ENCODE data around the gene KCNQ1. TPM values are rescaled to one million over a fixed set of nuclear protein-coding genes. Genes with fewer than 3 reads are reported as not detected.

Gene KCNQ1
- total and polyA plus RNA-seq, 2 donors (not counting 3 experiments of a cell fraction or from before 2014, with no cell fraction given) = 0.07 to 0.09 TPM

DNA sequence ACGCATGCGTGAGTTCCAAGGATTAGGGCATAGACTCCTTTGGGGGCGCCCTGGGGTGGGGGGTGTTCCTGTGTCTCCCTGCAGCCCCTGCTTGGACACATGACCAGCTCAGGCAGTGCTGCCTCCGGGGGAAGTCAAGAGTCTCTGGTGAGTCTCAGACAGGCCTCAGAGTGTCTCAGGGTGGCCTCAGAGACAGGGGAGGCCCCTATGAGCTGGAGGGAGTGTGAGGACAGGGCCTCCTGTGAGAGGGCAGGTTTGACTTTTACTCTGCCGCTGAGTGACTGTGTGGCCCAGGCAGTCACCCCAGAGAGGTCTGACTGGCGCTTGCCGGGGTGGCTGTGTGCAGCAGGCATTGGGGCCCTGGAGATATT is 296.2 kb downstream of the KCNQ1 start:
- H3K27ac ChIP-seq (ENCODE audit: insufficient read depth, low read depth, low read length) = no peak overlapping the region
- CTCF ChIA-PET = no interaction called here
- no peaks in the 10 kb centered on the region for H3K4me1 ChIP-seq (ENCODE audit: control insufficient read depth, extremely low read depth, insufficient read depth, low read length)
- no peak for FAIRE-seq
- TF ChIP-seq, protein P1, sequence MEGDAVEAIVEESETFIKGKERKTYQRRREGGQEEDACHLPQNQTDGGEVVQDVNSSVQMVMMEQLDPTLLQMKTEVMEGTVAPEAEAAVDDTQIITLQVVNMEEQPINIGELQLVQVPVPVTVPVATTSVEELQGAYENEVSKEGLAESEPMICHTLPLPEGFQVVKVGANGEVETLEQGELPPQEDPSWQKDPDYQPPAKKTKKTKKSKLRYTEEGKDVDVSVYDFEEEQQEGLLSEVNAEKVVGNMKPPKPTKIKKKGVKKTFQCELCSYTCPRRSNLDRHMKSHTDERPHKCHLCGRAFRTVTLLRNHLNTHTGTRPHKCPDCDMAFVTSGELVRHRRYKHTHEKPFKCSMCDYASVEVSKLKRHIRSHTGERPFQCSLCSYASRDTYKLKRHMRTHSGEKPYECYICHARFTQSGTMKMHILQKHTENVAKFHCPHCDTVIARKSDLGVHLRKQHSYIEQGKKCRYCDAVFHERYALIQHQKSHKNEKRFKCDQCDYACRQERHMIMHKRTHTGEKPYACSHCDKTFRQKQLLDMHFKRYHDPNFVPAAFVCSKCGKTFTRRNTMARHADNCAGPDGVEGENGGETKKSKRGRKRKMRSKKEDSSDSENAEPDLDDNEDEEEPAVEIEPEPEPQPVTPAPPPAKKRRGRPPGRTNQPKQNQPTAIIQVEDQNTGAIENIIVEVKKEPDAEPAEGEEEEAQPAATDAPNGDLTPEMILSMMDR (IDR thresholded peaks at IDR 0.05; ENCODE audit: extremely low read depth in 1 of 2, insufficient read depth in 1 of 2, low read depth in 1 of 2, low read length in 2 of 2) = no peak
- no peak for TF ChIP-seq JUN (IDR thresholded peaks at IDR 0.05; ENCODE audit: borderline replicate concordance, insufficient read depth, insufficient read length, low read depth)
- no peak for TF ChIP-seq FOS (IDR thresholded peaks at IDR 0.05; ENCODE audit: borderline replicate concordance, insufficient read depth, low read length)
- no peak for TF ChIP-seq GATA2 (IDR thresholded peaks at IDR 0.05; ENCODE audit: insufficient read depth, insufficient read length, low read depth, low read length)
- no peak for TF ChIP-seq MYC (IDR thresholded peaks at IDR 0.05; ENCODE audit: low read depth, low read length)
- TF ChIP-seq, protein P2, sequence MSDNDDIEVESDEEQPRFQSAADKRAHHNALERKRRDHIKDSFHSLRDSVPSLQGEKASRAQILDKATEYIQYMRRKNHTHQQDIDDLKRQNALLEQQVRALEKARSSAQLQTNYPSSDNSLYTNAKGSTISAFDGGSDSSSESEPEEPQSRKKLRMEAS (IDR thresholded peaks at IDR 0.05; ENCODE audit: insufficient read depth, insufficient read length) = no peak
- no peak for TF ChIP-seq POLR2AphosphoS5 (IDR thresholded peaks at IDR 0.05; ENCODE audit: insufficient read depth, low read depth, low read length)
- no peak for TF ChIP-seq EZH2 (IDR thresholded peaks at IDR 0.05; ENCODE audit: borderline replicate concordance, low read depth, low read length, severe bottlenecking)
- no peak for TF ChIP-seq POLR2A (IDR thresholded peaks at IDR 0.05; ENCODE audit: low read depth, low read length)
- intact Hi-C loops (cut with micrococcal nuclease) (no loop called here), dilution Hi-C loops (cut with MboI; ENCODE audit: extremely low pct_ligation_motif_present, low sequenced_read_pairs) (no loop called here)
- H3K9me1 ChIP-seq (replicated peaks; ENCODE audit: control insufficient read depth, extremely low read depth, insufficient read depth, low read length) = no peaks in the 10 kb centered on the region
- no peaks in the 10 kb centered on the region for H3K9me3 ChIP-seq (replicated peaks; ENCODE audit: control insufficient read depth, insufficient read depth, low read length)
- no peaks in the 10 kb centered on the region for H3K79me2 ChIP-seq (ENCODE audit: control insufficient read depth, insufficient read depth, low read length)
- DNase-seq (ENCODE audit: low read depth, low spot score) = no peak
- no peak overlapping the region for H3K9ac ChIP-seq (replicated peaks; ENCODE audit: extremely low read depth, insufficient read depth, low read length)
- H3K27me3 ChIP-seq (ENCODE audit: control insufficient read depth in 2 of 2, insufficient read depth in 2 of 2, low read length in 2 of 2) = no peaks in the 10 kb centered on the region
- no peak overlapping the region for H3K4me3 ChIP-seq (replicated peaks in 1 of 3; ENCODE audit: insufficient read depth in 1 of 3, low read depth in 1 of 3, low read length in 3 of 3)
- no peaks in the 10 kb centered on the region for H3K36me3 ChIP-seq (ENCODE audit: control insufficient read depth in 2 of 2, extremely low read depth in 1 of 2, insufficient read depth in 2 of 2, low read length in 2 of 2)
- H4K20me1 ChIP-seq (replicated peaks; ENCODE audit: control insufficient read depth, extremely low read depth, insufficient read depth, low read length) = no peaks in the 10 kb centered on the region
- no TSS peak for BruUV-seq (replicated peaks)
- no peak overlapping the region for H3K4me2 ChIP-seq (ENCODE audit: insufficient read depth, low read length)
- H2AFZ ChIP-seq (ENCODE audit: low read depth, low read length) = no peak overlapping the region
- POLR2A ChIA-PET = no interaction called here
